Amygdala (tissue), 56 donors: Measurements from ENCODE around the gene SORCS2.

ENCODE experiments used
- DNase-seq, 56 donors: peaks; one replicate each; lab custom pipeline; 2025; lab: John Stamatoyannopoulos, UW

Gene SORCS2

GRCh38 chr4:7313347-7313811 lies 121.0 kb downstream of the SORCS2 start:
- peak in 40 of 56 donors; percentile 30 to 93 (median 56) for DNase-seq

DNA sequence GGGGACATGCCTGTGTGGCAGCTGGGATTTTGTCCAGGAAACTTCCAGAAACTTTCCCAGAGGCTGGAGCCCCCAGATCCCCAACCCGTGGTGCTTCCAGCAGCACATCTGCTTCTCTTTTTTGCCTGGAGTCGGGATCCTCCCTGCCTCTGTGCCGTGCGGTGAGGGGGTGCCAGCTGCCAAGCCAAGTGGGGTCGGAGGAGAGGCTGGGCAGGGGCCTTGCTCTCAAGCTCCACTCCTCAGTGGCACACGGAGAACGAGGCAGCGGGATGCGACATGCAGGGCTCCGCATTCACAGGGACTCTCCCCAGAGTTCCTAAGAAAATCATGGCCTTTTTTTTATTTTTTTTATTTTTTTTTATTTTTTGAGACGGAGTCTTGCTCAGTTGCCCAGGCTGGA lies 121.7 kb downstream of the SORCS2 start:
- no peak for DNase-seq

DNA sequence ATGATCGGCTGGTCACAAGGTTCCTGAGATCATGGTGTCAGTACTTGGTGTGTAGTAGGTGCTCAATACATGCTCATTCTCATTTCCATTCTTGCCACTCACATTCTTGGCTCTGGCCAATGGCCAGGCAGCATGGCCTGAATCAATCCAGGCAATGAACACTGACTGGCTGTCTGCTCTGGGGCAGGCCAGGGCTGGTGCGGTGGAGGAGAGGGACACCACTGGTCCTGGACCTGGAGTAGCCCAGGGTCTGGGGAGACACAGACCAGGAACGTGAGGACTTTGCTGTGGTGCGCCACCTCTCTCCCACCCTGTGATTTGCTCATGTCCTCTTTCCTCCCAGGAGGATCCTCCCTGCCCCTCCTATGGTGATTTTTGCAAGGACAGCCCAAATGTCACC lies 122.9 kb downstream of the SORCS2 start:
- DNase-seq = no peak

DNA sequence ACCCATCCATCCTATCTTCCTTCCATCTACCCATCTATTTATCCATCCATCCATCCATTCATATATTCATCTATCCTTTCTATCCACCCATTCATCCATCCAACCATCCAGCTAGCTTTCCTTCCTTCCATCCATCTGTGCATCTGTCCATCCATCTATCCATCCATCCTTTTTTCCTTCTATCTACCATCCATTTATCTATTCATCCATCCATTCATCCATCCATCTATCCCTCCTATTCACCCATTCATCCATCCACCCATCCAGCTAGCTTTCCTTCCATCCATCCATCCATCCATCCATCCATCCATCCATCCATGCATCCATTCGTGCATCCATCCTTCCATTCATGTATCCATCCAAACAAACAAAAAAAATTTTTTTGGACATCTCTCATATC lies 123.6 kb downstream of the SORCS2 start:
- no peak for DNase-seq

DNA sequence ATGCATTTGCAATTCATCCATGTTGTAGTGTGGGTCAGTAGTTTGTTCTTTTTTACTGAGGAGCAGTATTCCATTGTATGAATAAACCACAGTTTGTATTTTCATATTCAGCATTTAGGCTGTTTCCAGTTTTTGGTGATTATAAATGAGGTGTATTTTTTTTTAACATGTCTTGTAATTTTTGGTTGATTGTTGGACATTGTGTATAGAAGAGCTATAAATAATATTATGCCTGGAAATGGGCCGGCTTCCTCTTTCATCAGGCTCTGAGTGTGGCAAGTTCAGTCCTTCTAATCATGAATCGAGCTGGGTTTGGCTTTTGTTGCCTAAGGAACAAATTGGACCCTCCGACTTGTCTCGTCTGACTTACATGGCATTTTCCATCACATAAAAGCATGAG lies 126.7 kb downstream of the SORCS2 start:
- DNase-seq = no peak

DNA sequence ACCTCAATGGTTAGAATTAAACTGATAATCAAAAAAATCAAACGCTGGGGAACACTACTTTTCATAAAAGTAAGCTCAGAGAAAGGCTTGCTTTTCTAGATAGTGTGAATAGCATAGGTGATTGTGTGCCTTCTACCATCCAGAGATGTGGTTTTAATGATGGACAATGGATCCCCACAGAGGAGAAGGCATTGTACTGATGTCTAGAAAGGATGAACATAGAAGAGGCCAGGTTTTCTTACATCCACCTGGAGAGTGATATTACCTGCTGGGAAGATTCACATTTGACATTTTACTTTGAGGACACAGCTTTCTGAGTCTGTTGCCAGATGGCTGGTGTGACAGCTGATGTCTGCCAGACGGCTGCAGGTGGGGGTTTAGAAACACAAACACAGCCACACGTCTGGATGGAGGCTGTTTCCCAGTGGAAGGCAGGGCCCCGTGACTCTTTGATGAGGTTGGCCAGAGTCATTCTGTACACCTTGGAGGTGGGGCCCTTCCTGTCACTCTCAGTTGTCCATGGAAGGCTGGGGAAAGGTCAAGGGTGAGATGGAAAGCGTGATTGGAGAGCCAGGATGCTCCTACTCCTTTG lies 128.0 kb downstream of the SORCS2 start:
- DNase-seq = no peak

DNA sequence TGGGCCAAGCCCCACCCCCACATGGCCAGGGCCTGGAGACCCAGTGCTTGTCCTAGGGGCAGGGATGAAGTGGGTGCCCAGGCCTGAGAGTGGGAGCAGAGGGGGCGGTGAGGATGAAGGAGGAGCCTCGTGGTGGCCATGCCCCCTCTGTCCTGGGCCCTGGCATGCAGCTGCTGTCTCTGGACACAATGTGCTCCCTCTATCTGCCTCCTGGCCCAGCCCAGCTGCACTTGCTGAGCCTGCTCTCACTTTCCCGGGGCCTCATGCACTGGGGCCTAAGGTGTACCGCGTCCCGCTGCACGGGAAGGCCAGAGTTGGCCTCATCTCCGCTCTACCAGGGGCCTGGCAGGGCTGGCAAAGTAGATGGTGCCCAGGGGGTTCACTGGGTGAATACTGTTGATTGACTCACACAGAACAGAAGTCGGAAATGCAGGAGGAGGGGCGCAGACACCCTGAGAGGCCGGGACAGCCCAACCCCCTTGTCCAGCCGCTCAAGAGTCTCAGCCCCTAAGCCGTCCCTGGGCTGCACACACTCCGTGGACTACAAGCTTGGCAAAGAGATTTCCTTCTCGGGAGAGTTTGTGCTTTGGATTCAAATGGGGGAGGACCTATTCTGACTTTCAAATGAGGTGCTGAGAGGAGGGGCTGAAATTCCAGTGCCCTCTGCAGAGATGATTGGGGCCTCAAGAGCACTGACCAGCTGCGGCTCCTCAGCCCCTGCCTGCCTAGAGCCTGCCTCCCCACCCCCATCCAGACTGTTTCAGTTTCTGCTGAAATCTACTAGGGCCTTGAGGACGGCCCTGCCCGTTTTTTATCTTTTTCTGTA lies 130.0 kb downstream of the SORCS2 start:
- peak in 31 of 56 donors; percentile 23 to 83 (median 61) for DNase-seq

- no peak for DNase-seq
Observed at GRCh38 chr4:7323461-7323871, 131.1 kb downstream of the SORCS2 start.

GRCh38 chr4:7323872-7324650 lies 131.7 kb downstream of the SORCS2 start:
- DNase-seq = no peak

- DNase-seq = peak in 2 of 56 donors; percentile 41 to 43
Observed at GRCh38 chr4:7324651-7325121, 132.3 kb downstream of the SORCS2 start.

DNA sequence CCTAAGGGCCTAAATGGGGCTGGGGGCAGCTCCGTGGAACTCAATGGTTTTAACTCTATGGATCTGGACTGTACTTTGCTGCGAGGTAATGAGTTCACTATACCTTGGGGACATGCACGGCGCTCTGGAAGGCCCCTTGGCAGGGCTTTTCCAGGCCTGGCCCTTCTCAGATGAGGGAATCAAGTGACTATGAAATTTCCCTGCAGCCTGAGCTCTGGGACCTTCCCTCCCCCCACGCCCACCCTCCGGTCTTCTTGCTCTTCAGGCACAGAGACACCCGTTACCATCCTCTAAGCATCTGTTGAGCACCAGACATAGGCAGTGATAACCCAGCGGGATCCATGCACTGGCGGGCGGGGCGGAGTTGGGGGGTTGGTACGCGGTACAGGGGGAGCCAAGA lies 133.2 kb downstream of the SORCS2 start:
- DNase-seq = no peak

GRCh38 chr4:7326306-7326692 lies 134.0 kb downstream of the SORCS2 start:
- no peak for DNase-seq

DNA sequence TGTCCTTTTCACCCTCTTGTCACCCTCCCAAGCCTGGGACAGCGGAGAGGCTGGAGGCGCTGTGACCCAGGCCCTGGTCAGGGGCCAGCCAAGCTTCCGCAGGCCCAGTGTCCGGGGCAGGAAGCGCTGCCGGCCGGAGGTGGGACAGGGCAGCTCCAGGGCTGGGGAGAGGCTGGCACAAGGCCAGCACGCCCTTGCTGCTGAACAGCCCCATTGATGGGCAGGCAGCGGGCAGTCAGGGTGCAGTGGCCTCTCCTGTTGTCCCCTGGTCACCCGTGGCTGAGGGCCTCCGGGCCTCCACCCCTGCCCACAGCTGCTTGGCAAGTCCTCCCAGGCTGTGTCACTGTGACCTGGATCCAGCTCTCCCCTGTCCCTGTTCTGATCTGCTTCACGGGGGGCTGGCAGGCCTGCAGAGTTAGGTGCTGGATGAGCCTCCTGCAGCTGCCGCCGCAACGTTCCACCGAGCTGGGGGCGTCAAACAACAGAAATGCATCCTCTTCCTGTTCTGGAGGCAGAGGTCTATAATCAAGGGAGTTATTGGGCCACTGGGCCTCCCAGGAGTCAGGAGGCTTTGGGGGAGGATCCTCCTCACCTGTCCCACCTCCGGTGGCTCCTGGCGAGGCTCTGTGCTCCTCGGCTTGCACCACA lies 134.5 kb downstream of the SORCS2 start:
- peak in 16 of 56 donors; percentile 24 to 74 (median 34) for DNase-seq

DNA sequence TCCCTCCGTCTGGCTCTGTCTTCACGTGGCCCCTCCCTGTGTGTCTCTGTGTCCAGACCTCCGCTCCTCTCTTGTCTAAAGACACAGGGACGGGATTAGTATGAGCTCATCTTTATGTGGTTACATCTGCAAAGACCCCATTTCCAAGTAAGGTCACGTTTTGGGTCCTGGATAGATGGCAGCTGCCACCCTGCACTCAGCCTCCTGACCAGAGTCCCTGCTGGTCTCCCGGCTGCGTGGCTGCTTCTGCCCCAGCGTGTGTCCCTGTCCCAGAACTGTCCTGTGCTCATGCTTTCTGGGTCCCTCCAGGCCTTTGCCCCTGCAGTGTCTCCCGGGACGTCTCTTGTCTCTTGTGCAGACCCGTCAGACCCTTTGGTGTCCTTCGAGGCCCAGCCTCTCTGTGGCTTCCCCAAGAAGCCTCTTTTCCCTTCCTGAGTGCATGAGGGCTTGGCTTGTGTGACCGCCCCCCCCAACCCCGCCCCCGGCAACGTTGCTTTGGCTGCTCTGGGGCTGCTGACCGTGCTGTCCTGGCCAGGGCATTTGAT lies 135.1 kb downstream of the SORCS2 start:
- no peak for DNase-seq

DNA sequence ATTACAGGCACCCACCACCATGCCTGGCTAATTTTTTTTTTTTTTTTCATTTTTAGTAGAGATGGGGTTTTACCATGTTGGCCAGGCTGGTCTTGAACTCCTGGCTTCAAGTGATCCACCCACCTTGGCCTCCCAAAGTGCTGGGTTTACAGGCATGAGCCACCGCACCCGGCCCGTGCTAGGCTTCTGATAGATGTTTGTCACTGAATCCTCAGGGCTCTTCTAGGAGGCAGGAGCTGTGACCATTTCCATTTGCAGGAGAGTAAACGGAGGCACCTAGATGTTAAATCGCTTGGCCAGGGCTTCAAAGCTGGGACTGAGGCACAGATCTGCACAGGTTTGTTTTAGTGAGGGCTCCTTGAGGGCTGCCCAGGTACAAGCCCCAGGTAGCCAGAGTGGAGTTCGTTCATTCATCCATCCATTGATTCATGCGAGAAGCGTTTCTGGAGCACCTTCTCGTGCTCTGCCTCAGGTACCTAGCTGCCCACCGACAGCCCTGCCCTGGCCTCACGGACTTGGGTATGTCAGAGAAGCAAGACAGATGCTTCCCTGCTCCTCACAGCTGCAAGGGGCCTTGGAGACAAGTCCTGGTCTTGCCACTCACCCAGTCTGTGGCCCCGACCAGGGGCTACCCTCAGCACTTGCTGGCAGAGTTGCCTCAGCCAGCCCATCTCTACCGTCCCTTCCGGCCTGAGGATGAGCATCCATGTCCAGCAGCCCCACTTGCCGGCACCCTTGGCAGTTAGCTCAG lies 136.0 kb downstream of the SORCS2 start:
- DNase-seq = no peak

DNA sequence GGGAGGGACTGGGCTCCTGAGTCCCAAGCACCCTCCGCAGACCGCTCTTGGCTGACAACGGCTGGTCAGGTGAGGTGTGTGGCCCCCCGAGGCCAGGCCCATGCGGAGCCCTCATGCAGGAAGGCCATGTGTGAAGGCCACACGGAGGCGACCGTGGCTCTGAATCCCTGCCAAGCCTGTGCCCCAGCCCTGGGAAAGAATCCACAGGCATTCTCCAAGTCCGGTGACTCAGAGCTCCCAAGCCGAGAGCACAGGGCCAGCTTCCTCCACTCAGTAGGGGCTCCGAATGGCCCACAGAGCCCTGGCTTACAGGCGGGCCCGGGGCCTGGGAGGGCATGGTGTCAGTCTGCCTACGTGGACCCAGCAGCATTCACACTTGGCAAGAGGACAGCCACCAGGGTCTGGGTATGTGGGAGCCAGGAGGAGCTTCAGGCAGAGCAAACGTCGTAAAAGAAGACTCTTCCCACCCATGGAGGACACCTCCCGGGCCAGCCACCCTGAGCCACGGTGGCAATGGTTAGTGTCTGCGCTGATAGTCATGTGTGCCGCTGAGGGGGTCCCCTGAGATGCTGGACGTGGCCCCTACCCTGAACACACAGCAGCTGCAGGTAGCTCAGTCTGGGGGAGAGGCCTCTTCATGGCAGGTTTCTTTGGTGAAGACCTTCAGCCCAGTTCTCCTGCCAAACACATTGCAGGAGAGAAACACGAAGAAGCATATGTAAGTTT lies 136.7 kb downstream of the SORCS2 start:
- DNase-seq = peak in 23 of 56 donors; percentile 26 to 72 (median 53)

DNA sequence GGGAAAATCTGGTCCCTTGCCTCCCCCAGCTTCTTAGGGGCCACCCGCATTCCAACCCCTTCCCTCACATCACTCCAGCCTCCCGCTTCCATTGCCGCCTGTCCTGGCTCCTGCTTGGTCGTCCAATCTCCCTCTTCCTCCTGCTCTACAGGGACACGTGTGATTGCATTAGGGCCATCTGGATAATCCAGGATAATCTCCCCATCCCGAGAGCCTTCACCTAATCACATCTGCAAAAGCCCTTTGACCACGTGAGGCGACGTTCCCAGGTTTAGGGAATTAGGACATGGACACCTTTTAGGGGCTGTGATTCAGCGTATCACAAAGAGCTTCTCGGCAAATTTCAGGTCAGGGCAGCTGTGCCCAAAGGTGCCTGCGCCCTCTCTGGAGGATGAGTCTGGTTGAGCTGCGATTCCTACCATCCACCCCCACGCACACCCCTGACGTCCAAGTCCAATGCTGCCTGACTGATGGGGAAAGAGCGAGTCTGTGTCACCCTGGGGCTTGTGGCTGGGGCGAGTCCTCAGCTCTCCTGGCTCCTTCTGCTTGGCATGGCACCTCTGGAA lies 137.8 kb downstream of the SORCS2 start:
- no peak for DNase-seq
